H7 (cell line): Measurements from ENCODE around the gene FAM174A. TPM values are rescaled to one million over a fixed set of nuclear protein-coding genes. Genes with fewer than 3 reads are reported as not detected.

Source experiments
- DNase-seq: peaks from one replicate; pipeline ENCODE4 v3.0.0; 2012
- H3K27me3 ChIP-seq: 2 replicates; pipeline ENCODE4 v1.6.0; 2011; ENCODE audit warnings: mild to moderate bottlenecking, low read length; ENCODE audit not compliant: control insufficient read depth, insufficient read depth
- H3K36me3 ChIP-seq: replicated peaks from 2 replicates; pipeline ENCODE4 v1.5.1; 2011; ENCODE audit warnings: low read length; ENCODE audit not compliant: control insufficient read depth, insufficient read depth
- H3K4me3 ChIP-seq: 2 replicates; pipeline ENCODE4 v1.5.1; 2011; ENCODE audit warnings: low read depth, mild to moderate bottlenecking, control low read depth, low read length, moderate library complexity; ENCODE audit not compliant: insufficient read depth
- total RNA-seq: library from RNA; depleted of rRNA; stranded (reverse); fragments of >200 nt; shearing (Covaris generic); gene quantifications from 2 replicates; pipeline ENCODE4 v1.2.3, GENCODE V29; 2014

Gene FAM174A
- total RNA-seq, 1 experiment from 2014 or later: 5.2 TPM

GRCh38 chr5:100550531-100551051 lies 15.4 kb downstream of the FAM174A start:
- Histone ChIP-seq H3K4me3 (no peak overlapping the region), H3K36me3 (no peaks in the 10 kb centered on the region), H3K27me3 (no peaks in the 10 kb centered on the region)
- no peak for DNase-seq

DNA sequence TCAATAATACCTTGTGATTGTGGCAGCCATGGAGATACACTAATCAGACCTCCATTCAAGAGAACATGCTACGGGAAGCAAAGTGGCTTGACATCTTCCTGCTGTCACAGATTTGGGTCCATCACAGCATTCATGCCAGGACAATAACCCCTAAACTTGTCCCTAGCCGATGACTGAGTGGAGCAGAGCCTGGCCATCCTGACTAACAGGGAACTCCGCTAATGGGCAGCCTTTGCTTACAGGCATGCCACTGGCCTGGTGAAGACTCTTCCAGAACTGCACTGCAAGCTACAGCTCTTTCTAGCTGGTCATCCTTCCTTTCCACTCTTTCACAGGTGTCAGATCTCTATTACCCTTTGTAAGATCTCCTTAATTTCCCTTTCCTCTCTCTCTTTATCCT lies 16.0 kb downstream of the FAM174A start:
- Histone ChIP-seq H3K36me3 (no peaks in the 10 kb centered on the region), H3K27me3 (no peaks in the 10 kb centered on the region), H3K4me3 (no peak overlapping the region)
- DNase-seq: no peak

DNA sequence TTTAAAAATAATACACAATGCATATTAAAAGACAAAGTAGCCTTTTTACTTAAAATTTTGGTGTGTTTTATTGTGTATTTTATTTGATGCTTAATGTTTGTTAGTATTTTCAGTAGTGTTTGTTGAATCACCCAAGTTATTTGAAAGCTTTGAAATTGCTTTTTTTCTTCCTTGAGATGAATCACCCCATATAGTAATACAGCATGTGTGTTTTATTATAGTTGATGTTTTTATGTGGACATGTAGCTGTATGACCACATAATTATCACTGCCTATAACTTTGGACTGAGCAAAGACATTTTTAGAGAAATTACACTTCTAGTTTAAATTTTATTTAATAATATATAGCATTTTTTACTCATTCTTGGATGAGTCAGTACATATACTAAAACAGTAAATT lies 18.0 kb downstream of the FAM174A start:
- Histone ChIP-seq H3K4me3 (no peak overlapping the region), H3K27me3 (no peaks in the 10 kb centered on the region), H3K36me3 (no peaks in the 10 kb centered on the region)
- DNase-seq: no peak

DNA sequence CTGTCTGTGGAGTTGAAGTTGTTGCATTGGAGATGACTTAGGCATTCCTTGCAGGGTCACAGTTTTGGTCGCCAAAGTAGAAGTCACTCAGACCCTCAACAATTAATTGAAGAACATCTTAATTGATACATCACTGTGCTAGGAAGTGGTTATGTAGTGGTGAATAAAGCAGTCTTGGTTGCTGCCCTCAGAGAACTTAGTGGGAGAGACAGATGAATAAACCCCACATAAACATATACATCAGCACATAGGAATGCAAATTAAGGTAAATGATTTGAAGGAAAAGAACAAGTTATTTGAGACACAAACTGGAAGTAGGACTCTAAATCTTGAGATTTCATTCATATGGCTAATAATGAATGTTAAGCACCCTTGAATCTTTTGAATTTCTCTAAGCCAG lies 25.7 kb downstream of the FAM174A start:
- Histone ChIP-seq H3K36me3 (no peaks in the 10 kb centered on the region), H3K27me3 (no peaks in the 10 kb centered on the region), H3K4me3 (no peak overlapping the region)
- no peak for DNase-seq

DNA sequence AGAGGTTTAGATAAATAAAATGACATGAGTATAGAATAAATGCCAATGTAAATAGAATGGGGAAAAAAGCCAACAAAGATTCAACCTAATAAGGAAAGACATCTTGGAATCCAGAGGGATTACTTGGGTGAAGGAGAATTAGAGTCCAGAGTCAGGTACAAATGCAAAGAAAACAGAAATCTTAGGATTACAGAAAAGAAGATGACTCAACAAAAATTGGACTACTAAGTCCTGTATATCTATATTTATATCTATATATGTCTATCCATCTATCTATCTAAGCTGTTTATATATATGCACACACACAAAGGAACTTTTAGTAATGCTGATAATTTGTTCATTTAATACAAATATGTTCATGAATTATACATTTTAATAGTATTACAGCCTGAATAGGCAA lies 27.6 kb downstream of the FAM174A start:
- no peaks in the 10 kb centered on the region for H3K36me3 ChIP-seq
- DNase-seq: no peak
- no peak overlapping the region for H3K4me3 ChIP-seq
- H3K27me3 ChIP-seq: no peaks in the 10 kb centered on the region

DNA sequence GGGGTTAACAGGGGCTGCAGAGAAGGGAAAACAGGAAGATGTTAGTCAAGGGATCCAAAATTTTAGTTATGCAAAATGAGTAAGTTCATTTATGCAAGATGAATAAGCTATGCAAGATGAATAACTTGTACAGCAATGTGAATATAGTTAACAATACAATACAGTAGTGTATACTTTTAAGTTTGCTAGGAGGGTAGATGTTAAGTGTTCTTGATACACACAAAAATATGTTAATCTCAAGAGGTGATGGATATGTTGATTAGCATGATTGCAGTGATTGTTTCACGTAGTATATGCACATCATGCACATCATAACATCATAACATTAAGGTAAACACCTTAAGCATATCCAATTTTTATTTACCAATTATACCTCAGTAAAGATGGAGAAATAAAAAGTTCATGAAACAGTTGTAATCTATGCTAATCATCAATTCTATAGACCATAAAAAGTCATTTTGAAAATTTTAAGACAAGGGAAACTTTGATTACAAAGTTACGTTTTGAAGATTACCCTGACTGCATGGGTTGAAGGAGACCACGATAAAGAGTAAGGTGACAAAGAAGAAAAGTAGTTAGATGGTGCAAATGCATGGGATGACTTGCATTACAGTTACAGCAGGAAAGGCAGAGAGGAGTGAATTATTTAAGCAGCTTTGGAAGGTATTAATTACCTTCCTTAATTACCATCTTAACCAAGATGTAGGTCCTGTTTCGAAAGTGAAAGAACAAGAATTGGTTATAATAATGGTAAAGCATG lies 31.4 kb downstream of the FAM174A start:
- no peak for DNase-seq
- no peaks in the 10 kb centered on the region for H3K27me3 ChIP-seq
- H3K36me3 ChIP-seq: no peaks in the 10 kb centered on the region
- no peak overlapping the region for H3K4me3 ChIP-seq

DNA sequence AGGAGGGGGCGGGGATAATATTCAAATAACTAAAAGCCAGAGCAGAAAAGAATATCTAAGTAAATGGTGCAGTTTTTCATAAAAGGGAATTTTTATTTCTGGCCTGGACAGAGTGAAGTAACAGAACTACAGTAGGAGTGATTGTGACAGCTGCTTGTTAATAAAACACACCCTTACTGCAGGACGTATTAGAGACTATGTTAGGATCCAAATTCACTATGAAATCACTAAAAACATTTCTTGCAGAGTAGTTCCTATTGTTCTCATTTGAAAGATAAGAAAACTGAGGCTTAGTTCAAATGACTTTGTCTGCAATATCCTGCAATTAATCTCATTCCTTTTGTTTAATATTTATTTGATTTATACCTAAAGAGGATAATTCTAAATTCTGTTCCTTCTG lies 39.5 kb downstream of the FAM174A start:
- Histone ChIP-seq H3K27me3 (no peaks in the 10 kb centered on the region), H3K4me3 (no peak overlapping the region), H3K36me3 (no peaks in the 10 kb centered on the region)
- no peak for DNase-seq

- Histone ChIP-seq H3K36me3 (no peaks in the 10 kb centered on the region), H3K4me3 (no peak overlapping the region), H3K27me3 (no peaks in the 10 kb centered on the region)
- no peak for DNase-seq
Measured at GRCh38 chr5:100575815-100576214, 40.6 kb downstream of the FAM174A start.

DNA sequence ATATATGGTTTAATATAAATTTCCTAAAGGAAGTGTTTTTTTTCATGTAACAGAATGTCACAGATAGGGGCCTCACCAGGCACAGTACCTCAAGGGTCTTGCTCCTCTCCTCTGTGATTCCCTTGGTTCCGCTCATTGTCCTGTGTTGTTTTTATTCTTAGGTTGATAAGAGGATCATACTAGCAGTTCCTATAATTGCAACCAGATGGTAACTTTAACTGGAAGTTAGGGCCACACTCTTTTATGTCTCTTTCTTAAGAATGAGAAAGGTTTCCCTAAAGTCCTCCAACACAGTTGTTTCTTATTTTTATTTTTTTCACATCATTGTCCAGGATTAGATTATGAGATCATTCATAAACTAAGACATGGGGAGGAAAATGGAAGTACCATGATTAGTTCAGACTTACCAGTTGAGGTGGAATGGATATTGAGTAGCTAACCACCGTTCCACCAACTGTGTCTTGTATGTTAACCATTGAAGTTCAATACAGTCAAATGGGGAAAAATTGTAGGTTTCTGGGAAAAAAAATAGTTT lies 41.1 kb downstream of the FAM174A start:
- H3K27me3 ChIP-seq: no peaks in the 10 kb centered on the region
- H3K4me3 ChIP-seq: no peak overlapping the region
- no peaks in the 10 kb centered on the region for H3K36me3 ChIP-seq
- no peak for DNase-seq

DNA sequence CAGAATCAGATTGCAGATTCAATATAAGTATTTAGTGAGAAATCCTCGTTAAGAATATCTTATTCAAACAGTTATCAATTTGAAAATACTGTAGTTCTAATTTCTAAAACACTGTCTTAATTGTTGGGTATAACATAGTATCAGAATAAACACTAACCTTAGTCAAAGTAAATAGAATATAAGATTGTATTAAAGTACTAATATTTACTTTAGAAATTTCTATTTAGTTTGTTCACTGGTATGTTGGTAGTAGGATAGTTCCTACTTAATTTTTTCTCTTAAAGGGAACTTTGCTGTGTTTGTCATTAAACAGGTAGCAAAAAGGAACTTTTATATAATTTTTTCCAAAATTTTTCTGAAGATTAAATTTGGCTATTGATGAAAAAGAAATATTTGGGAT lies 42.3 kb downstream of the FAM174A start:
- Histone ChIP-seq H3K4me3 (no peak overlapping the region), H3K36me3 (no peaks in the 10 kb centered on the region), H3K27me3 (no peaks in the 10 kb centered on the region)
- DNase-seq: no peak

DNA sequence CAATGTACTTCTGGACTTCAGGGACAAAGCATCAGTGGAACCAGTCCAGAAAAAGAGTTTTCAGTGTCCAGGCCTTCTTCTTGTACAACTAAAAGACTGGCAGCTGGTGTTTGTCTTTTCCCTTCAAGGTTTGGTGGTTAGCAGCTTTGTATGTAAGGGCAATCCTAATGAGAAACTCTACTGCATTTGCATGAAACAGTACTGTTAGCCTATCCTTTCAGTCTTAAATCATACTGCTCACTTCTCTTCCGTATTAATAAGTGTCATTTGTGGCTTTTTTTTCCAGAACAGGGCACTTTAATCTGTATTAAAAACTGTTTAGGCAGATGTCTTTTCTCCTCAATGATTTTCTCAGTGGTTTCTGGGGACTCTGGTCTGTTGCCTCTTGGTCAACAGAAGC lies 48.9 kb downstream of the FAM174A start:
- DNase-seq: no peak
- Histone ChIP-seq H3K4me3 (no peak overlapping the region), H3K27me3 (no peaks in the 10 kb centered on the region), H3K36me3 (no peaks in the 10 kb centered on the region)

GRCh38 chr5:100584889-100585288 lies 49.7 kb downstream of the FAM174A start:
- H3K36me3 ChIP-seq: no peaks in the 10 kb centered on the region
- no peak overlapping the region for H3K4me3 ChIP-seq
- no peak for DNase-seq
- H3K27me3 ChIP-seq: no peaks in the 10 kb centered on the region

- DNase-seq: no peak
- no peaks in the 10 kb centered on the region for H3K27me3 ChIP-seq
- no peak overlapping the region for H3K4me3 ChIP-seq
- H3K36me3 ChIP-seq: no peaks in the 10 kb centered on the region
Measured at GRCh38 chr5:100590867-100591266, 55.7 kb downstream of the FAM174A start.

- H3K4me3 ChIP-seq: no peak overlapping the region
- no peaks in the 10 kb centered on the region for H3K36me3 ChIP-seq
Measured at GRCh38 chr5:100595152-100595811, 60.1 kb downstream of the FAM174A start.

DNA sequence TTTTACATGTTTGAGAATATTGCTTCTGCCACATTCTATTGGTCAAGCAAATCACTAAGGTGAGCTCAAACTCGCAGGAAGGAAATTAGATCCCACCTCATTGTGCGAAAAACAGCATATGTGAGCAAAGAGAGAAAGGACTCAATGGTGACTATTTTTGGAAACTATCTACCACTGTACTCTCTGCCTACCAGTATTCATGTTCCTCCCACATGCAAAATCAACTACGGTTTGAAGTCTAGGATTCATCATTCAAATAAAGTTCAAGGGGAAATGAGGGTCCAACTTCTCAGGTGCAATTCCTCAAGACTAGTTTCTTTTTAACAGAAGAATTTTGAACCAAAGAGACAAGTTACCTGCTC lies 60.6 kb downstream of the FAM174A start:
- Histone ChIP-seq H3K4me3 (no peak overlapping the region), H3K36me3 (no peaks in the 10 kb centered on the region), H3K27me3 (no peaks in the 10 kb centered on the region)
- no peak for DNase-seq

More at GRCh38 chr5:100595152-100595811, 60.1 kb downstream of the FAM174A start:
- H3K27me3 ChIP-seq: no peaks in the 10 kb centered on the region
- no peak for DNase-seq
